H1 (cell line): ENCODE measurements around the gene CMTM5.

Experiments used
- CTBP2 ChIP-seq: IDR thresholded peaks from 2 replicates; pipeline ENCODE4 v1.7.0; 2011; ENCODE audit warnings: borderline replicate concordance, mild to moderate bottlenecking, moderate library complexity, mixed read lengths, low read length; ENCODE audit not compliant: insufficient read depth, insufficient read length
- MAX ChIP-seq: IDR thresholded peaks from 2 replicates; pipeline ENCODE4 v1.6.1; 2012; ENCODE audit warnings: inconsistent platforms
- POLR2A ChIP-seq, 2 experiments: IDR thresholded peaks; 1 replicate in 1 of 2; 2 replicates in 1 of 2; pipeline ENCODE4 v1.6.1; 2011; ENCODE audit warnings: low read depth in 2 of 2, low read length in 2 of 2, mild to moderate bottlenecking in 2 of 2; ENCODE audit errors: control extremely low read depth in 1 of 2
- RBBP5 ChIP-seq: IDR thresholded peaks from 2 replicates; pipeline ENCODE4 v1.7.1; 2012; ENCODE audit warnings: low read depth, mild to moderate bottlenecking, inconsistent platforms, low read length, moderate library complexity, borderline replicate concordance
- SIRT6 ChIP-seq: IDR thresholded peaks from one replicate; pipeline ENCODE4 v1.7.1; 2012; ENCODE audit warnings: low read length, inconsistent platforms
- SRF ChIP-seq: IDR thresholded peaks from 2 replicates; pipeline ENCODE4 v1.6.1; 2011; ENCODE audit warnings: mild to moderate bottlenecking, low read depth, low read length, moderate library complexity
- TAF7 ChIP-seq: optimal IDR thresholded peaks from 2 replicates; pipeline ENCODE3; 2011; ENCODE audit warnings: low read depth, mild to moderate bottlenecking, inconsistent platforms, low read length, moderate library complexity, borderline replicate concordance
- TF ChIP-seq, protein P1 (sequence below), 3 experiments: IDR thresholded peaks; 1 replicate in 2 of 3; 2 replicates in 1 of 3; pipeline versions ENCODE4 v1.5.1 to v1.6.1; 2011; ENCODE audit warnings: low read length in 3 of 3, mild to moderate bottlenecking in 3 of 3, inconsistent platforms in 2 of 3, low read depth in 1 of 3, moderate library complexity in 1 of 3; ENCODE audit not compliant: insufficient read depth in 1 of 3; ENCODE audit errors: control extremely low read depth in 1 of 3
- TF ChIP-seq, protein P2 (sequence below): IDR thresholded peaks from 2 replicates; pipeline ENCODE4 v1.6.1; 2012; ENCODE audit warnings: low read length, inconsistent platforms

GRCh38 chr14:23399136-23399535 is 22.3 kb downstream of the CMTM5 start:
- TF ChIP-seq RBBP5, result no peak
- TF ChIP-seq, protein P1, sequence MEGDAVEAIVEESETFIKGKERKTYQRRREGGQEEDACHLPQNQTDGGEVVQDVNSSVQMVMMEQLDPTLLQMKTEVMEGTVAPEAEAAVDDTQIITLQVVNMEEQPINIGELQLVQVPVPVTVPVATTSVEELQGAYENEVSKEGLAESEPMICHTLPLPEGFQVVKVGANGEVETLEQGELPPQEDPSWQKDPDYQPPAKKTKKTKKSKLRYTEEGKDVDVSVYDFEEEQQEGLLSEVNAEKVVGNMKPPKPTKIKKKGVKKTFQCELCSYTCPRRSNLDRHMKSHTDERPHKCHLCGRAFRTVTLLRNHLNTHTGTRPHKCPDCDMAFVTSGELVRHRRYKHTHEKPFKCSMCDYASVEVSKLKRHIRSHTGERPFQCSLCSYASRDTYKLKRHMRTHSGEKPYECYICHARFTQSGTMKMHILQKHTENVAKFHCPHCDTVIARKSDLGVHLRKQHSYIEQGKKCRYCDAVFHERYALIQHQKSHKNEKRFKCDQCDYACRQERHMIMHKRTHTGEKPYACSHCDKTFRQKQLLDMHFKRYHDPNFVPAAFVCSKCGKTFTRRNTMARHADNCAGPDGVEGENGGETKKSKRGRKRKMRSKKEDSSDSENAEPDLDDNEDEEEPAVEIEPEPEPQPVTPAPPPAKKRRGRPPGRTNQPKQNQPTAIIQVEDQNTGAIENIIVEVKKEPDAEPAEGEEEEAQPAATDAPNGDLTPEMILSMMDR (IDR thresholded peaks at IDR 0.05; ENCODE audit: control extremely low read depth in 1 of 3, insufficient read depth in 1 of 3, low read depth in 1 of 3, low read length in 3 of 3), result no peak
- TF ChIP-seq TAF7, result no peak
- no peak for TF ChIP-seq SRF
- no peak for TF ChIP-seq MAX
- no peak for TF ChIP-seq CTBP2
- no peak for TF ChIP-seq POLR2A (IDR thresholded peaks at IDR 0.05; ENCODE audit: control extremely low read depth in 1 of 2, low read depth in 2 of 2, low read length in 2 of 2)
- no peak for TF ChIP-seq SIRT6
- TF ChIP-seq, protein P2, sequence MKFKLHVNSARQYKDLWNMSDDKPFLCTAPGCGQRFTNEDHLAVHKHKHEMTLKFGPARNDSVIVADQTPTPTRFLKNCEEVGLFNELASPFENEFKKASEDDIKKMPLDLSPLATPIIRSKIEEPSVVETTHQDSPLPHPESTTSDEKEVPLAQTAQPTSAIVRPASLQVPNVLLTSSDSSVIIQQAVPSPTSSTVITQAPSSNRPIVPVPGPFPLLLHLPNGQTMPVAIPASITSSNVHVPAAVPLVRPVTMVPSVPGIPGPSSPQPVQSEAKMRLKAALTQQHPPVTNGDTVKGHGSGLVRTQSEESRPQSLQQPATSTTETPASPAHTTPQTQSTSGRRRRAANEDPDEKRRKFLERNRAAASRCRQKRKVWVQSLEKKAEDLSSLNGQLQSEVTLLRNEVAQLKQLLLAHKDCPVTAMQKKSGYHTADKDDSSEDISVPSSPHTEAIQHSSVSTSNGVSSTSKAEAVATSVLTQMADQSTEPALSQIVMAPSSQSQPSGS, result no peak
